GM21723 (cell line): ENCODE results near the gene NMRK2.
A peak's percentile ranks its signal among the peaks of the same experiment; 100 is the strongest.
"Not testable (repeated sequence)": the region's sequence is repeated elsewhere in the genome, so short reads cannot be mapped to it uniquely, and the experiment has no call there.

Experiments
- ATAC-seq: cut with Tn5 transposase; IDR thresholded peaks from one replicate; pipeline ENCODE4 v1.9.1; 2021; ENCODE audit warnings: mild to moderate bottlenecking, moderate library complexity; ENCODE audit not compliant: unreplicated experiment

Gene NMRK2

GRCh38 chr19:3964256-3965194 lies 31.7 kb downstream of the NMRK2 start:
- no peak for ATAC-seq

GRCh38 chr19:3966051-3967017 lies 33.5 kb downstream of the NMRK2 start:
- ATAC-seq = no peak

GRCh38 chr19:3967983-3968382 lies 35.1 kb downstream of the NMRK2 start:
- ATAC-seq = not testable (repeated sequence)

GRCh38 chr19:3968556-3969434 lies 35.9 kb downstream of the NMRK2 start:
- no peak for ATAC-seq

- no peak for ATAC-seq
These were observed 36.8 kb downstream of the NMRK2 start for GRCh38 chr19:3969435-3970312.

- no peak for ATAC-seq
These were observed 37.5 kb downstream of the NMRK2 start for GRCh38 chr19:3970313-3970807.

- peak; percentile 88 for ATAC-seq
These were observed 38.1 kb downstream of the NMRK2 start, which contains the start of gene DAPK3 for GRCh38 chr19:3970808-3971598. TSS of gene DAPK3 (minus strand) at chr19:3971099. CDS start at chr19:3969735, 1,364 bp downstream.

- ATAC-seq = no peak
These were observed 42.3 kb downstream of the NMRK2 start for GRCh38 chr19:3975144-3975543.

GRCh38 chr19:3975637-3976087 lies 42.8 kb downstream of the NMRK2 start:
- no peak for ATAC-seq

GRCh38 chr19:3976495-3977241 lies 43.8 kb downstream of the NMRK2 start:
- ATAC-seq = no peak

GRCh38 chr19:3977242-3978143 lies 44.6 kb downstream of the NMRK2 start:
- no peak for ATAC-seq

GRCh38 chr19:3978145-3978544 lies 45.3 kb downstream of the NMRK2 start:
- no peak for ATAC-seq

- no peak for ATAC-seq
These were observed 46.4 kb downstream of the NMRK2 start for GRCh38 chr19:3979289-3979673.

- ATAC-seq = no peak
These were observed 46.9 kb downstream of the NMRK2 start for GRCh38 chr19:3979674-3980352.

- no peak for ATAC-seq
These were observed 47.7 kb downstream of the NMRK2 start for GRCh38 chr19:3980353-3981251.
